Measurements from ENCODE around the gene CA5A.
A peak's percentile ranks its signal among the peaks of the same experiment; 100 is the strongest.
"Not testable (repeated sequence)": the region's sequence is repeated elsewhere in the genome, so short reads cannot be mapped to it uniquely, and the experiment has no call there.

The CA5A gene

DNA sequence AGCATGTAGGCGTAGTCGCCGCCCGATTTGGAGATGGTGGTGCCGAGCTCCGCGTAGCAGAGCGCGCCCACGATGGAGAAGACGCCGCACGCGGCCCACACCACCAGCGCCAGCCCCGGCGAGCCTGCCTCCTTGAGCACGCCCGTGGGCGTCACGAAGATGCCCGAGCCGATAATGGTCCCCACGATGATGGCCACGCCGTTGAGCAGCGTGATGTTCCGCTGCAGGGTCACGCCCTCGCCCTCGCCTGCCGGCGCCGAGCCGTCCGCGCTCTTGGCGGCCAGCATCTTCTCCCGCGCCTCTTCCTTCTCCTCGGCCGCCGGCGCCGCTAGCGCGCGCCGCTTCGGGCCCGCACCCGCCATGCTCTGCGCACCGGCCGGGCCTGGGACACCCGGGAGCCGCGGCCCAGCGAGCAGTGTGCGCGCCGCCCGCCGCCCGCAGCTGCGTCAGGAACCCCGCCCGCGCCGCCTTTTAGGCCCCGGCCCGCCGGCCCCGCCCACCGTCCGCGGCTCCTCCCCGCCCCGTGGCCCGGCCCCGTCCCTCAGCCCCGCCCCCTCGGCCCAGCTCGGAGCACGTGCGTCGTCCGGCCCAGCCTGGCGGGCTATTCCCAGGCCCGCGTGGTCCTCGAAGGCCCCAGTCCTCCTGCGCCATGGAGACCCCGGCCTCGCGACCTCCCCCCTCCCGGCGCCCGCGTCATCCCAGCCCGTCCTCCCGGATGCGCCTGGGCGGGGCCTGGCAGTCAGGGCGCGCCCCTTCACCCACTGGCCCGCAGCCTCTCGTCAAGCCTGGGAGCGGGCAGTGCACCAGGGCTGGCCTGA is 67.1 kb downstream of the CA5A start, which contains the start of gene SLC7A5:
Gene SLC7A5, minus strand, starts transcription at position 447 of the 818 bp plus-strand sequence. Its CDS starts 85 bp downstream, at position 362.
- peak; percentile 85 to 88 (median 87) for DNase-seq (ENCODE audit: low read depth in 2 of 3, low spot score in 2 of 3)

DNA sequence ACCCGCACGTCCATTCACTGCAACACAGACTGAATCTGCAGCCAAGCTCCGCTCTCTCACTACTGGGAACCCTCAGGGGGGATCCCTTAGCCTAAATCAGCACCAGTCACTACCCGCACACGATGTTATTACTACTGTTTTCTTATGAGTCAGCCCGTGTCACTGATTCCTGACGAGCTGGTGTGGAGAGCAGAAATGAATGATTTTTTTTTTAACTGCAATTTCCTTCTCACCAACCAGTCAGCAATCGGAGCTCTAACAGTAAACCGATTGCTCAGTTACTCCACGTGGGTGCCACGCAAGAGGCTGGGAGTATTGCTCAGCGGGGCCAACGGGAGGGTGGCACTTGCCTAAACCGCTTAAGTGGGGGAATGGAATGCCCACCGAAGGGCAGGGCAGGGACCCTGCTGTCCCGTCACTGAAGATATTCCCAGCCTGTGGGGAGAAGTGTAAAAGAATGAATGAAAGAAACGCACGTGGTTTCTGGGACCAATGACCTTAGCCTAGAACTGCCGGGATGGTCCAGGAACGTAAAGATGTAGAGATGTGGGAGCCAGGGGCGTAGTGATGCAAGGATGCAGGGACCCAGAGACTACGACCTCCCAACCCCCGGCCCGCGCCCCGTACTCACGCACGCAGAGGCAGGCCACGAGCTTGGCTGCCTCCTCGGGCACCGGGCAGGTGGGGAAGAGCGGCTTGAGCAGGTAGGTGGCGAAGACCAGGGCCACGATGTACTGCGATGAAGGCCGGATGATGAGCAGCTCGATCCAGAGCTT is 67.9 kb downstream of the CA5A start:
- DNase-seq (ENCODE audit: low read depth in 2 of 3, low spot score in 2 of 3) = not testable (repeated sequence)

DNA sequence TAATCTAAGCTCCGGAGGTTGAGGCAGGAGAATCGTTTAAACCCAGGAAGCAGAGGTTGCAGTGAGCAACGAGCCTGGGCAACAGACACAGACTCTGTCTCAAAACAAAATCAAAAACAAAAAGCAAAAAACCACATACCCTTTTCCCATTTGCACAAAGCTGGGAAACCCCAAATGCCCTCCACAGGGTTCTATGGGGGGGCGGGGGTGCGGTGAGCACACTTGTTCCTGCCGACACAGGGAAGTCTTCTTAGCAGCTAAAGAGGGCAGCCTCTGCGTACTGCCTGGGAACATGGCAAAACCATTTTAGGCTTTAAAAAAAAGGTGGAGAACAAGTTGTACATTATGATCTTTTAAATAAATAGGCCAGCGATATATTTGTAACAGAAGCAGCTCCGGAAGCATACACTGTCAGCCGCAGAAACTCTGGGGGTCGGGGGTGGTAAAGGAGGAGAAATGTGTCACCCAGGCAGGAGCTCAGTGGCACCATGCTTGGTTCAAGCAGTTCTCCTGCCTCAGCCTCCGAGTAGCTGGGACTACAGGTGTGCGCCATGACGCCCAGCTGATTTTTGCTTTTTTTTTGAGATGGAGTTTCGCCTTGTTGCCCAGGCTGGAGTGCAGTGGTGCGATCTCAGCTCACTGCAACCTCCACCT is 70.3 kb downstream of the CA5A start:
- DNase-seq (ENCODE audit: low read depth in 2 of 3, low spot score in 2 of 3) = not testable (repeated sequence)

DNA sequence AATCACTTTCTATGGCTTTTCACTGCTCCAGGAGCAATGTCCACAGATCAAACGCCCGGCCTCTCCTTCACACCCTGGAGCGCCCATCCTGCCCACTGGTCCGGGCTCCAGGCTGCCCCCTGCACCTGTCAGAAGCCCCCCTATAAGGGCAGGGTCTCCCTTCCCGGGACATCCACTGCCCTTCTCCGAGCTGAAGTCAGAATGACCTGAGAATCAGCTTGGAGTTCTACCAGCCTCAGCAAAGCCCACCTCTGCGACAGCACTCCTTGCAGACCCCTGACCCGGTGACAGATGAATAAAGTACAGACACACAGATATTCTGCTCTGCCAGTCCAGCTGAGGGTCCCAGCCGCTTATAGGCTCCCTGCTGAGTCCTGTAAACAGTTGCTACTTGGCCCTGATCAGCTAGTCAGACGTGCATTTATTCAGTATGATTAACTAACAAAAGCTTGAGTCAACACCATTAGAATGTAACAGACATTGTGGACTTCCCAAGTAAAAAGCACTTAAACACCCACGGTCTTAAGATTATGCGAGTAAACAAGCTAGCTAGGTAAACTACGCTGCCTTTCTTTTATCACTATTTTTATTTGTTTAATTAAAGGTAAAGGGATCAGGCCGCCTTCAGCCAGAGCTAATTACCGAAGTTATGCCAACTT is 71.9 kb downstream of the CA5A start:
- DNase-seq (ENCODE audit: low read depth in 2 of 3, low spot score in 2 of 3) = no peak

DNA sequence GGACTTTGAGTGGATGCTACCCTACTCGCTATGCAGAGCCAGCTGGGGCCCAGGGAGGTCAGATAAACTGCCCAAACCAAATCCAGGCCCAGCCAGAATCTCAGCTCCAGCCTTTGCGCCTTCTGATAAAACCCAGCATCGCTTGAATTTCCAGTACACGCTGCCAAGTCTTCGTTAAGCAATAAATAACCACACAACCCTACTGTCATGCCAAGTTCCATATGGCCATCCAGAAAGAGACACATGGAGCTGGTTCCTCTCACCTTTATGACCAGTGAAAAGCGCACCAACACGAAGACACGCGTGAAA is 73.0 kb downstream of the CA5A start:
- not testable (repeated sequence) for DNase-seq (ENCODE audit: low read depth in 2 of 3, low spot score in 2 of 3)

DNA sequence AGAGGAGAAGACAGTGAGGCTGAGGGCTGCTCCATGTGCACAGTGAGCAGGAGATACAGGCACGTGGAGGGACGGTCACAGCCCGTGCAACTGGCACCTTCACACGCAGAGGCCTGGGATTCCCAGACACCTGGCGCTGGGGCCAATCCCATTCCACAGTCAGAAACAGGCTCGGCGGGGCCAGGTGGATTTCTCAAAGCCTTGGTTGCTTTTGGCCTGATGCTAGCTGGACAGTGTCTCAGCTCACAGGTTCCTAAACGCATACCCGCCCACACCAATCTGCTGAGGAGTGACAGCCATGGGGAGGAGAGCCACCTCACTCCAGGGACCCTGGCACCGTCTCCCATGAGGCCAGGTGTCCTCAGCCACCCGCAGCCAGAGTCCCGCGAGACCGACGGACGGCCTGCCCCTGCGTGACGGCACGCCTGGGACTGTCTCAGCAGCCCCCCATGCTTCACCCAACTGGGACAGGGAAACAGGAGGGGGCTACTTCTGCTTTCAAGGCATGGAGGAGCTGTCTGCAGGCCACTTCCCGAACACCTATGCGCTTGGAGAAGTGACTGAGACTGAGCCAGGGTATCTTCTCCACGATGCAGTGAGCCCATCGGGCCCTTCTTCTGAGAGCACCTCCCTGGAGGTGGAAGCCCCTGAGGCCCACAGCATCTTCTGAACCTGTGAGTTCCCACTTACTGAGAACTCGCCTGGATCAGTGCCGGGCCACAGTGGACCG is 73.6 kb downstream of the CA5A start:
- not testable (repeated sequence) for DNase-seq (ENCODE audit: low read depth in 2 of 3, low spot score in 2 of 3)

DNA sequence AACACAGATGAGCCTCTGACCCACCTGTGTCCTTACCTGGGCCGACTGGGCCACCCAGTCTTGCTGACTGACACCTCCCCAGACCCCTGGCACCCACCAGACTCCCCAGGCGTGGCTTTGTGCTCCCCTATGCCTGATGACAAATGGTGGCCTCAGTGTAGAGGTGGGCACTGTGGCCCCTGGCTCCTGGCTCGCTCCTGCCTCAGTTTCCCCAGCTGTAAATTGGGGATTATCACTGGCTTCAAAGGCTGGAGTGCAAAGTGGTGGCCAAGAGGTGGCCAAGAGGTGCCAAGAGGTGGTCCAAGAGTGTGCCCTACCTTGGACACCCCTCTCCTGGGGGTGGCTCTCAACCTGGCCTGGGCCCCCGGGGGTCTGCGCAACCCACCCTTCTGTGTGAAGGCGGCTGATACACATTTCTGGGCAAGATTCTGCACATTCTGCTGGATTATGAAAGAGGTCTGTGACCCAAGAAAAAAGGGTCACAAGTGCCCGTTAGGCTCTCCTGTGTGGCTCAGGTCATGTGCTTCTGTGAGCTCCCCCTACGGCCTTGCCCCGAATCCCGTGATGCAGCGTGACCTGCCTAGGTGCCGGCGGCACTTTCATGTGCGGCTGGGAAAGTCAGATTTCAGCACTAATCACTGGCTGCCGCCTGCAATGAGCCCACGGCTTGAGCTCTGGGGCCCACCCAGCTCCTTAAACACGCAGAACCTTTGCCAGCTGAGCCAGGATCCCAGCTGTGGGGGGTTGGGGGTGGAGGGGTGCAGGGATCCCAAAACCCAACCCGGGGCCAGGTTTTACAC is 74.8 kb downstream of the CA5A start:
- DNase-seq (ENCODE audit: low read depth in 2 of 3, low spot score in 2 of 3) = not testable (repeated sequence)

DNA sequence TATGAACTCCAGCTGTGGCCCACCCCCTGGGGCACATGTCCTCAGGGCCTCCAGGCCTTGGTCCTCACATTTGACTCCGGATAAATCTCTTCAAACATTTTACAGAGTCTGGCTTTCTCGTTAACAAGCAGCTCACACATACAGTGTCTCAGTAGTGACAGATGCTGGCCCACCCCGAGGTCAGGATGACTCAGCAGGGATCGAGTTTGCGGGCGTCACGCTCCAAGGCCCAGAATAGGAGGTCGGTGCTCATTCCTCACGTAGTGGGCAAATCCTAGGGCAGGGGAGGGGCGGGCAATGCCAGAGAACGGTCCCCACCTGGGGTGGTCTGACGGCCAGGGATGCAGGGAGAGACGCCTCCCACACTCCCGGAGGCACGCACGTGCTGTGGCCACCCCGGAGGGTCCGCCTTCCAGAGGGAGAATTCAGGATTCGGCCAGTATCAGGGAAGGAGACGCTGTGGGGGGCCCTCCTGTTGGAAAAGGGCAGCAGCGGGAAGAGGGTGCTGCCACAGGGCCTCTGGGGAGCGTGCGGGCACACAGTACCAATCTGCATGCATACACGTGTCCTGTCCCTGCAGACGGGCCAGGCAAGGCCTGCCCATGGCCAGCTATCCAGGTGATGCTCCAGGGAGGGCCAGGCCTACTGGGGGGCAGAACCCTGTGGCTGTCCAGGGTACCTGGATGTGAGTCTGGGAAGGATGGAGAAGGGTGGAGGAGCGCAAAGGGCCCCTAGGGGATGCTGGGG is 75.6 kb downstream of the CA5A start:
- DNase-seq (ENCODE audit: low read depth in 2 of 3, low spot score in 2 of 3) = no peak

DNA sequence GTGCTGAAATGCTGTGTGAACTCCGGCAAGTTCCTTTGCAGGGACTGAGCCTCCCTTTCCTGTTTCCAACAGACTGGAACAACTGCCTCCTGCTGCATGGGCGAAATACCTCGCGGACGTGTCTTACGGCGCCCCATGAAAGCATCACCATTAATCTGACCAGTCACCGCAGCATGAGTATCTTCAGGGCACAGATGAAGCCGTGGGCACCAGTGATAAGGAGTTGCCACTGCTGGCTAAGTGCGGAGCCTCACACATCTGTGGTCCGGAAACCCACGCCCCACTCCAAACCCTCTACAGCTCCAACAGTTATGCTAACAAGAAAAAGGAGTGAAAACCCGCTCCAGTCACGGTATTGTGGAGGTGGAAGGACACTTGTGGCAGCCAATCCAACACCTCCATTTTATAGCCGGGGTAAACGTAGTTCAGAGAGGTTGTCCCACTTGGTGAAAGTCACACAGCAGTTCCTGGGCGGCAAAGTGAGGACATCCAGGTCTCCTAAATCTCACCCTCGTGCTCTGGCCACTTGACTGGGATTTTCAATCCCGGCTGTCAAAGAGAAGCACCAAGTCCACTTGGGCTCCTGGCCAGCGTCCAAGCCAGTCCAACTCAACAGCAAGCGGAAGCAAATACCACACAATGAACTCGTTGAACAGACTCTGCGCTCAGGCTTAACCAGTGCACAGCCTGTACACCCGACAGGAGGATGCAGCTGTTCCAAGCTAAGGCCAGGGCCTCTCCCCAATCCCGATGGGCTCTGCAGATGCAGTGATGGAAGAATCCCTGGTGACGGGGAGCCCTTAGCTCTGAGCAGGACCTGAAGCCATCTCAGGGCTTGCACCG is 78.0 kb downstream of the CA5A start:
- DNase-seq (ENCODE audit: low read depth in 2 of 3, low spot score in 2 of 3) = not testable (repeated sequence)

DNA sequence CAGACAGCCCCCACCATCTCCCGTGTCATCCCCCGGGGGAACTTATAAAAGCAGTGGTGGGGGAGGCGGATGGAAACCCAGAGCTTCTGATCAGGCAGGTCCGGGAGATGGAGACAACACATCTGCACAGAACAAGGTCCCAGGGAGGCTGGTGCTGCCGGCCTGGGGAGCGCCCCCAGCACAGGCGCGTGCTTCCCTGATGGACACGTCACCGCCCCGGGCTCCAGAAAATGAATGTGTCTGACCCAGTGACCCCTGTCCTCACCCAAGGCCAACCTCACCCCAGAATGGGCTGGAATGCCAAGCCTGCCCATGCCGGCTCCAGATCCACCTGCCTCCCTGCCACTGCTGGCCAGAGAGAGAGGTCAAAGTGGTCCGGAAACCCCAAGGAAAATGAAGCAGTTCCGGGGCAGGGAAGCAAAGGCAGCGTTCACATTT is 79.5 kb downstream of the CA5A start:
- DNase-seq (ENCODE audit: low read depth in 2 of 3, low spot score in 2 of 3) = no peak

DNA sequence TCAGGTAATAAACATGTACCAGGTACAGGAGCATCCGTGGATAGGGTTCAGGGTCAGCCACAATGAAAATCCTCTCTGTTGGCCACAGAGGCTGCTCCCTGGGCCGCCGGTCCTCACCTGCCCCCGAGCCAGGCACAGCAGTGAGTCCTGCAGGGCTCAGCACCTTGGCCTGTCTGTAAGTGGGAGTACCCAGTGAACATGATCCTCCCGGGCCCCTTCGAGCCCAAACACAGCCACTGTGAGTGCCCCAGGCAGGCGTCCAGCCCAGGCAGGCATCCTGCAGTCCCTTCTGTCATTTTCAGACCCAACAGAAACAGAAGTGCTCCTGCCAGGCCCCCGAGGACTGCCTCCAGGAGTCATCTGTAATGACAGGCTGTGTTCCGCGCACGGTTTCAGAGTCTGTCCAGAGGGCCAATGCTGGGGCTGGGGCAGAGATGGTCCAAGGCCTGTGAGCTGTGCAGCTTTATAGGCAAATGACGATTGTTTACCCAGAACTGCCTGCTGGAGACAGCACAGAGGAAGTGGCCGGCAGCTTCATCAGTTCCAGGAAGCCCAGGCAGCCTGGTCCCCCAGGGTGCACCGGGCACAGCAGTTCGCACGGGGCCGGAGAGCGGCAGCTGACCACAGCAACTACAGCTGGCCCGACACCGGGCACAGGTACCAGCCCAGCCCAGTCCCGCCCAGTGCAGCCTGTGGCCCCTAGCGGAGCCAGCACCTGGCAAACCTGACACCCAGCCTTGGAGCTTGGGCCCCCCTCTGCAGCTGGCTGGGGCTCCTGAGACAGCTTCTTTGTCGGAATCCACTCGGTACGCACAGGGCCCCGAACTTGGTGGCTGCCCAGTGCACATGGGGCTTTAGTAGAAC is 80.2 kb downstream of the CA5A start:
- DNase-seq (ENCODE audit: low read depth in 2 of 3, low spot score in 2 of 3) = no peak

DNA sequence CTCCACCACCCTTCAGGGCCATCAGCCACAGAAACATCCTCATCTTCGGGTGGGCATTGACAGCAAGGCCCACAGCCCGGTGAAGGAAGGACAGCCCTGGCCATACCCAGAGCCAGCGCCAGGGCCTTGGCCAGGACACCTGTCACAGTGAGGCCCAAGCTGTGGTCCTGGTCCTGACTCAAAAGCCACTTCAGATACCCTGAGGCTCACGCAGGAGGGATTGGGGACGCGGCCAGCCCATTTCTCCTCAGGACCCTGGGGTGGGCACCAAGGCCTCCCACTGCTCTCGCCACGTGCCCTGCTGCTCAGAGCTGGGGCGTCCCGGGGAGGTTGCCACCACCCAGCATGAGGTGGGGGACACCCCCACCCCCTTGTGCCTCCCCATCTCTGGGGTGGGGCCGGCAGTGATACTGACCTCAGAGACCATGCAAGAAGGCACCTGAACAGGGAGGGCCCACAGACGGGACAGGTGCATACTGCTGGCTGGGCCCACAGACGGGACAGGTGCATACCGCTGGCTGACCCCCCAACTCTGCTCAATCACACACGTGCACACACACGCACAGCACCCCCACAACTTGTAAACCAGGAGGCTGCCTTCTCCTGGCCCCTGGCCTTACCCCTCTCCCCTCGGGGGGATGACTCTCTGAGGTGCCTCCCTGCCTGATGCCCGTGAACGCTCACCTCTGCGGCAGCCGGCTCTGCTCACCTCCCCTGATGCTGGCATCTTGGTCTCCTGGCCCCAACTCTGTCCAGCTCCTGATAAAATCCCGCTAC is 81.2 kb downstream of the CA5A start:
- no peak for DNase-seq (ENCODE audit: low read depth in 2 of 3, low spot score in 2 of 3)

DNA sequence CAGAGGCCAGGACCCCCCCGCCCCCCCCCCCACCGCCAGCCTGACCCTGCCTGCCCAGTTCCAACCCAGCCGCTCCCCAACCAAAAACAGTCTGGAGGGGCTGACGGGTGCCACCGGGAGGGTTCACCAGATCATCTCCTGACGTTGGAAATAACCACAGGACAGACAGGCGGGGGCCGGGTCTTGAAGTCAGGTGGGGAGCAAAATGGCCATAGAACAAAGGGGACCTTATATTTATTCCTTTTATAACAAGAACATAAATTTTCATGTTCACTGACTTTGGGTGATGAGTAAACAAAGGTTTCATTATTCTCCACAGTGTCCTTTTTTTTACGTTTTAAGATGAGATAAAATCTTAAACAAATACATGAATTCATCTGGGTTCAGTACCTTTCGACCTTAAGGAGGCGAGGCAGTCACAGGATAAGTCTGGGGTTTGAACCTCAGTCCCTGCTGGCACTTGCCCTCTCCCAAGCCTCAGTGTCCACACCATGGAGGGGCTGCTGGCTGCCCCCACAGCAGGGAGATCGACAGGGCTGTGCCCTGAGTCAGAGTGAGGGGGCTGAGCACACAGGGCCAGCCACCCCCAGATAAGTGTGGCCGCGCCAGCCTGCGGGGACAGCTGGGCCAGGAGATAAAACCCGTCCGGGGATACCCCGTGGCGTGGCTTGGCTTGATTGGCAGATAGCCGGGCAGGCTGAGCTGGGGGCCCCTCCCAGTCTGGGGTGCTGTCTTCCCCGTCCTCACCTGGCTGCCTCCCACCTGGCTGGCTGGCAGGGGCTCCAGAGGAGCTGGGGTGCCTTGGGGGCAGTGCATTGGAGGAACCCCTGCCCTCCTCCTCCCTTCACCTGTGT is 82.0 kb downstream of the CA5A start:
- DNase-seq (ENCODE audit: low read depth in 2 of 3, low spot score in 2 of 3) = no peak

DNA sequence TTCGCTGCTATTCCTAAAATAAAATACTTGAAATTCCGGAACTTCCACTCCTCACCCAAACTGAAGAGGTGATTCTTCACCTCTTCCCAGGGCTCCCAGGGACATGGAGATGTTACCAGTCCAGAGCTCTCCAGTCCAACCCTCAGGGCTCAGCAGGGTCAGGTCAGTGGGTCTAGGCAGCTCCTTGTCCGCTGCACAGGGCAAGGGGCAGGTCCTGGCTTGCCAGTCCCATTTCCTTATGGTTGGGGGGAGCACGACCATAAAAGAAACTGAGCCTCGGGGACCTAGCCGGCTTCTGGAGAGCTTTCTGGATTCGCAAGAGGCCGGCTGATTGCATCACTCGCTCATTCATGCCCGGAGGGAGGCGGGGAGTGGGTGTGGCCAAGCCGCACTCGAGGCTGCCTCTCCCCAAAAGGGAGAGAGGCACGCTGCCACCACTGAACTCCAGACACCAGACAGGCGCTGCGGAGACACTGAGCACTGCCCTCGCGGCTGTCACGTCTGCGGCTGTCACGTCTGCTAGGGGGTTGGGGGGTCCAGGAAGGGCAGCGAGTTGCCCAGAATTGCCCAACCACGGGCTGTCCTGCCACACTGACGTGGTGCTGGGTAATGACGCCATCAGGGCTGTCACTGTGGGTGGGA is 82.8 kb downstream of the CA5A start:
- DNase-seq (ENCODE audit: low read depth in 2 of 3, low spot score in 2 of 3) = peak; percentile 66 to 80 (median 74)

DNA sequence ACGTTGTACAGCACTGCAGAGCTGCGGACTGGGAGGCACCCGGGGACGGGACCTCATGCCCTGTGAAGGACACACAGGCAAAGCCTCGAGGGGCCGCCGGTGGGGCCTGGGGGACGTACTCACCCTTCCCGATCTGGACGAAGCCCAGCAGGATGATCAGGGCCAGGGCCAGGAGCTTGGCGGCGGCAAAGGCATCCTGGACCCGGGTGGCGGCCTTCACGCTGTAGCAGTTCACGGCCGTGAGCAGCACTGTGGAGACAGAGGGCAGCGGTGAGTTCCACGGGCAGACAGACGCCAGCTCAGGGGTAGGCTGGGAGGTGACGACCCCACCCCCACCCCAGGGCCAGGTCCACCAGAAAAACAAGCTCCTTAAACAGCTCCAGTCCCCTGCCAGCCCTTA is 84.7 kb downstream of the CA5A start:
- DNase-seq (ENCODE audit: low read depth in 2 of 3, low spot score in 2 of 3) = no peak

All from activated CD8-positive, alpha-beta memory T cell treated with anti-CD3 and anti-CD28 coated beads for 48 hours (primary cell).